Activated T-cell treated with anti-CD3 and anti-CD28 coated beads for 1 hour (primary cell): ENCODE data around the gene JAKMIP3.

Experiments used
- DNase-seq: peaks from one replicate; pipeline ENCODE4 v3.0.0-alpha.2; 2020; ENCODE audit warnings: low read depth

The JAKMIP3 gene

GRCh38 chr10:132044803-132045202, 20.9 kb upstream of the JAKMIP3 start:
- DNase-seq: no peak

- no peak for DNase-seq
These were observed 20.4 kb upstream of the JAKMIP3 start for GRCh38 chr10:132045324-132045723.

- no peak for DNase-seq
These were observed 18.0 kb upstream of the JAKMIP3 start for GRCh38 chr10:132047575-132048293.

GRCh38 chr10:132048294-132048667, 17.5 kb upstream of the JAKMIP3 start:
- DNase-seq: no peak

GRCh38 chr10:132050191-132050590, 15.6 kb upstream of the JAKMIP3 start:
- no peak for DNase-seq

GRCh38 chr10:132052124-132052523, 13.6 kb upstream of the JAKMIP3 start:
- no peak for DNase-seq

GRCh38 chr10:132054564-132054963, 11.2 kb upstream of the JAKMIP3 start:
- DNase-seq: no peak

GRCh38 chr10:132055616-132056015, 10.1 kb upstream of the JAKMIP3 start:
- DNase-seq: no peak

- no peak for DNase-seq
These were observed 9.1 kb upstream of the JAKMIP3 start for GRCh38 chr10:132056663-132057062.

GRCh38 chr10:132057191-132057681, 8.5 kb upstream of the JAKMIP3 start:
- no peak for DNase-seq

- no peak for DNase-seq
These were observed 7.5 kb upstream of the JAKMIP3 start for GRCh38 chr10:132058111-132058745.

- no peak for DNase-seq
These were observed 6.7 kb upstream of the JAKMIP3 start for GRCh38 chr10:132058793-132059759.

- DNase-seq: no peak
These were observed 5.8 kb upstream of the JAKMIP3 start for GRCh38 chr10:132059760-132060508.

GRCh38 chr10:132061030-132061429, 4.7 kb upstream of the JAKMIP3 start:
- DNase-seq: no peak

GRCh38 chr10:132061465-132061864, 4.3 kb upstream of the JAKMIP3 start:
- no peak for DNase-seq

GRCh38 chr10:132062116-132062515, 3.6 kb upstream of the JAKMIP3 start:
- no peak for DNase-seq

GRCh38 chr10:132062641-132063390, 2.9 kb upstream of the JAKMIP3 start:
- no peak for DNase-seq

GRCh38 chr10:132063432-132063831, 2.3 kb upstream of the JAKMIP3 start:
- DNase-seq: no peak

GRCh38 chr10:132064082-132064755, 1.5 kb upstream of the JAKMIP3 start:
- DNase-seq: no peak

- DNase-seq: no peak
These were observed 842 bp upstream of the JAKMIP3 start for GRCh38 chr10:132064771-132065437.
